Measurements from ENCODE around the gene SPATA9. TPM values are rescaled to one million over a fixed set of nuclear protein-coding genes. Genes with fewer than 3 reads are reported as not detected.

Gene SPATA9
- total and polyA plus RNA-seq, 2 of the 13 experiments (the other 11 are each of a cell fraction or from before 2014, with no cell fraction given) = not detected

- TF ChIP-seq SNAPC4 (CRISPR knock-in tag; IDR thresholded peaks at IDR 0.05) (no peak), ZNF761 (CRISPR knock-in tag; conservative IDR thresholded peaks at IDR 0.05) (peak; percentile 28; the same call in 1 of the 2 replicates), ZSCAN22 (CRISPR knock-in tag; IDR thresholded peaks at IDR 0.05) (no peak), ZNF501 (CRISPR knock-in tag; IDR thresholded peaks at IDR 0.05) (no peak), ZNF883 (CRISPR knock-in tag; IDR thresholded peaks at IDR 0.05; ENCODE audit: not compliant biosample characterization) (no peak), ZSCAN30 (CRISPR knock-in tag; IDR thresholded peaks at IDR 0.05) (no peak), THAP9 (CRISPR knock-in tag; IDR thresholded peaks at IDR 0.05; ENCODE audit: borderline replicate concordance) (0 out of 2 replicates have a peak, but pooled peaks have one; percentile 17), ZNF430 (CRISPR knock-in tag; IDR thresholded peaks at IDR 0.05) (no peak), ZNF703 (CRISPR knock-in tag; IDR thresholded peaks at IDR 0.05; ENCODE audit: borderline replicate concordance) (no peak), IRF2 (CRISPR knock-in tag; IDR thresholded peaks at IDR 0.05) (no peak), ZNF205 (CRISPR knock-in tag; IDR thresholded peaks at IDR 0.05) (peak; percentile 64), ZNF619 (CRISPR knock-in tag; IDR thresholded peaks at IDR 0.05) (no peak)
- TF ChIP-seq, protein P1, sequence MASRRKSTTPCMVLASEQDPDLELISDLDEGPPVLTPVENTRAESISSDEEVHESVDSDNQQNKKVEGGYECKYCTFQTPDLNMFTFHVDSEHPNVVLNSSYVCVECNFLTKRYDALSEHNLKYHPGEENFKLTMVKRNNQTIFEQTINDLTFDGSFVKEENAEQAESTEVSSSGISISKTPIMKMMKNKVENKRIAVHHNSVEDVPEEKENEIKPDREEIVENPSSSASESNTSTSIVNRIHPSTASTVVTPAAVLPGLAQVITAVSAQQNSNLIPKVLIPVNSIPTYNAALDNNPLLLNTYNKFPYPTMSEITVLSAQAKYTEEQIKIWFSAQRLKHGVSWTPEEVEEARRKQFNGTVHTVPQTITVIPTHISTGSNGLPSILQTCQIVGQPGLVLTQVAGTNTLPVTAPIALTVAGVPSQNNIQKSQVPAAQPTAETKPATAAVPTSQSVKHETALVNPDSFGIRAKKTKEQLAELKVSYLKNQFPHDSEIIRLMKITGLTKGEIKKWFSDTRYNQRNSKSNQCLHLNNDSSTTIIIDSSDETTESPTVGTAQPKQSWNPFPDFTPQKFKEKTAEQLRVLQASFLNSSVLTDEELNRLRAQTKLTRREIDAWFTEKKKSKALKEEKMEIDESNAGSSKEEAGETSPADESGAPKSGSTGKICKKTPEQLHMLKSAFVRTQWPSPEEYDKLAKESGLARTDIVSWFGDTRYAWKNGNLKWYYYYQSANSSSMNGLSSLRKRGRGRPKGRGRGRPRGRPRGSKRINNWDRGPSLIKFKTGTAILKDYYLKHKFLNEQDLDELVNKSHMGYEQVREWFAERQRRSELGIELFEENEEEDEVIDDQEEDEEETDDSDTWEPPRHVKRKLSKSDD (CRISPR knock-in tag; IDR thresholded peaks at IDR 0.05; ENCODE audit: low read depth) = no peak
Observed at GRCh38 chr5:95620870-95621838, 61.6 kb downstream of the SPATA9 start (continued).
